ENCODE data around the gene INPP5J.

- TF ChIP-seq SP2 (CRISPR knock-in tag; IDR thresholded peaks at IDR 0.05), result no peak
- TF ChIP-seq GPBP1L1 (CRISPR knock-in tag; IDR thresholded peaks at IDR 0.05), result no peak
- no peak for TF ChIP-seq ARNTL (CRISPR knock-in tag; IDR thresholded peaks at IDR 0.05)
- TF ChIP-seq IKZF1 (IDR thresholded peaks at IDR 0.05), result no peak
- TF ChIP-seq YY1 (IDR thresholded peaks at IDR 0.05; ENCODE audit: insufficient read depth, insufficient replicate concordance, low read depth, low read length), result no peak
- TF ChIP-seq NFYB (CRISPR knock-in tag; IDR thresholded peaks at IDR 0.05), result no peak
- TF ChIP-seq CTCF (CRISPR knock-in tag; IDR thresholded peaks at IDR 0.05), result no peak
- no peak for TF ChIP-seq NR2F1 (CRISPR knock-in tag; IDR thresholded peaks at IDR 0.05)
- no peak for TF ChIP-seq PBX3 (CRISPR knock-in tag; IDR thresholded peaks at IDR 0.05; ENCODE audit: borderline replicate concordance)
- TF ChIP-seq SMAD9 (CRISPR knock-in tag; IDR thresholded peaks at IDR 0.05), result no peak
- TF ChIP-seq EP300 (IDR thresholded peaks at IDR 0.05; ENCODE audit: low read depth in 2 of 2, low read length in 2 of 2), result no peak
- no peak for TF ChIP-seq EP300 (CRISPR knock-in tag; IDR thresholded peaks at IDR 0.05; ENCODE audit: borderline replicate concordance)
- TF ChIP-seq NBN (conservative IDR thresholded peaks at IDR 0.05), result no peak
- TF ChIP-seq TCF7L2 (IDR thresholded peaks at IDR 0.05; ENCODE audit: low read depth, low read length), result no peak
These were observed 15.4 kb downstream of the INPP5J start for GRCh38 chr22:31138126-31138525.
